Loucy (cell line): ENCODE data around the gene VPS54.

Experiments used
- CTCF ChIP-seq: fragments of 200-600 bp; sonication (generic); conservative IDR thresholded peaks from 2 replicates; pipeline ENCODE4 v1.5.1; 2014; ENCODE audit warnings: mild to moderate bottlenecking, antibody characterized with exemption, low read length
- EZH2phosphoT487 ChIP-seq: fragments of 200-600 bp; IDR thresholded peaks from 2 replicates; pipeline ENCODE4 v1.6.1; 2018; ENCODE audit warnings: antibody characterized with exemption, mild to moderate bottlenecking, moderate library complexity, borderline replicate concordance

GRCh38 chr2:64049633-64050220 is 30.5 kb upstream of the VPS54 start:
- TF ChIP-seq CTCF = peak; percentile 96
- no peak for TF ChIP-seq EZH2phosphoT487
